ENCODE results near the gene LPCAT1. TPM values are rescaled to one million over a fixed set of nuclear protein-coding genes. Genes with fewer than 3 reads are reported as not detected.
"Not testable (repeated sequence)": the region's sequence is repeated elsewhere in the genome, so short reads cannot be mapped to it uniquely, and the experiment has no call there.

The LPCAT1 gene
- total and polyA plus RNA-seq, 3 donors from 2014 or later, result 21.1 to 27.1 (median 23.9) TPM

- WGBS, 2 donors, result 86 to 88% methylated on average over 9 to 21 of the region's 21 CpGs
- peaks cover 6% of the 10 kb centered on the region for H3K4me1 ChIP-seq
Measured at GRCh38 chr5:1563051-1563461, 39.3 kb upstream of the LPCAT1 start.

GRCh38 chr5:1562599-1562998 lies 38.8 kb upstream of the LPCAT1 start:
- H3K36me3 ChIP-seq (ENCODE audit: low read depth, missing control alignments), result no peaks in the 10 kb centered on the region
- TF ChIP-seq POLR2A (IDR thresholded peaks at IDR 0.05), result no peak
- TF ChIP-seq CTCF (IDR thresholded peaks at IDR 0.05), result no peak
- no peaks in the 10 kb centered on the region for H3K9me3 ChIP-seq
- H3K27me3 ChIP-seq, result no peaks in the 10 kb centered on the region
- no peak for DNase-seq
- no peak overlapping the region for H3K4me3 ChIP-seq
- H3K4me1 ChIP-seq, result peaks cover 1% of the 10 kb centered on the region
- 94 to 97% methylated on average over 5 of the region's 5 CpGs for WGBS, 2 donors
- H3K27ac ChIP-seq, result no peak overlapping the region
- intact Hi-C loops (cut with DNase I; ENCODE audit: low total_unique reads), result no loop called here

More at GRCh38 chr5:1563051-1563461, 39.3 kb upstream of the LPCAT1 start:
- no peaks in the 10 kb centered on the region for H3K36me3 ChIP-seq (ENCODE audit: low read depth, missing control alignments)
- H3K27ac ChIP-seq, result no peak overlapping the region
- H3K27me3 ChIP-seq, result no peaks in the 10 kb centered on the region
- H3K4me3 ChIP-seq, result no peak overlapping the region
- H3K9me3 ChIP-seq, result no peaks in the 10 kb centered on the region
- DNase-seq, result no peak
- intact Hi-C loops (cut with DNase I; ENCODE audit: low total_unique reads), result no loop called here
- TF ChIP-seq CTCF (IDR thresholded peaks at IDR 0.05) (no peak), POLR2A (IDR thresholded peaks at IDR 0.05) (no peak)

- no peak overlapping the region for H3K4me3 ChIP-seq
Measured at GRCh38 chr5:1561402-1561929, 37.7 kb upstream of the LPCAT1 start.

GRCh38 chr5:1560499-1560898 lies 36.7 kb upstream of the LPCAT1 start:
- H3K9me3 ChIP-seq; DNase-seq; H3K36me3 ChIP-seq (ENCODE audit: low read depth, missing control alignments); H3K4me1 ChIP-seq; H3K4me3 ChIP-seq; H3K27me3 ChIP-seq; intact Hi-C loops (cut with DNase I; ENCODE audit: low total_unique reads); H3K27ac ChIP-seq: not testable (repeated sequence)
- WGBS, 2 donors, result 86% methylated on average over 13 of the region's 13 CpGs

More at GRCh38 chr5:1561402-1561929, 37.7 kb upstream of the LPCAT1 start:
- H3K4me1 ChIP-seq, result no peaks in the 10 kb centered on the region
- no peak for TF ChIP-seq CTCF (IDR thresholded peaks at IDR 0.05)
- TF ChIP-seq POLR2A (IDR thresholded peaks at IDR 0.05), result no peak
- 70 to 72% methylated on average over 10 of the region's 10 CpGs for WGBS, 2 donors
- no peak for DNase-seq
- intact Hi-C loops (cut with DNase I; ENCODE audit: low total_unique reads), result no loop called here
- H3K27me3 ChIP-seq, result no peaks in the 10 kb centered on the region
- H3K36me3 ChIP-seq (ENCODE audit: low read depth, missing control alignments), result no peaks in the 10 kb centered on the region
- H3K9me3 ChIP-seq, result no peaks in the 10 kb centered on the region
- no peak overlapping the region for H3K27ac ChIP-seq

- no peaks in the 10 kb centered on the region for H3K9me3 ChIP-seq
- H3K4me1 ChIP-seq, result no peaks in the 10 kb centered on the region
- no peak overlapping the region for H3K27ac ChIP-seq
- TF ChIP-seq CTCF (IDR thresholded peaks at IDR 0.05) (no peak), POLR2A (IDR thresholded peaks at IDR 0.05) (no peak)
- no peaks in the 10 kb centered on the region for H3K27me3 ChIP-seq
- H3K36me3 ChIP-seq (ENCODE audit: low read depth, missing control alignments), result no peaks in the 10 kb centered on the region
- 87 to 88% methylated on average over 6 of the region's 6 CpGs for WGBS, 2 donors
- intact Hi-C loops (cut with DNase I; ENCODE audit: low total_unique reads), result no loop called here
- H3K4me3 ChIP-seq, result no peak overlapping the region
- DNase-seq, result no peak
Measured at GRCh38 chr5:1558944-1559343, 35.2 kb upstream of the LPCAT1 start.

All from testis (tissue), 3 donors.